Lung (tissue), 12 donors: ENCODE results near the gene STAT5B. TPM values are rescaled to one million over a fixed set of nuclear protein-coding genes. Genes with fewer than 3 reads are reported as not detected.
"Not testable (repeated sequence)": the region's sequence is repeated elsewhere in the genome, so short reads cannot be mapped to it uniquely, and the experiment has no call there.

Experiments
- ATAC-seq: fragments of 200-7000 bp; cut with Tn5 transposase; one replicate; pipeline ENCODE4 v1.9.1; 2020; ENCODE audit warnings: moderate number of reproducible peaks; ENCODE audit not compliant: insufficient read depth, low FRiP score
- DNase-seq, 3 donors: peaks; one replicate each; pipeline ENCODE4 v3.0.0-alpha.2; 2013 to 2017
- H3K27ac ChIP-seq, 2 donors: one replicate each; pipeline ENCODE4 v1.5.1; 2013; ENCODE audit warnings: mild to moderate bottlenecking in 2 of 2, moderate library complexity in 2 of 2, control low read depth in 1 of 2, inconsistent platforms in 1 of 2, low read depth in 1 of 2, low read length in 1 of 2
- H3K27me3 ChIP-seq, 3 donors: one replicate each; pipeline ENCODE4 v1.5.1; 2013; ENCODE audit warnings: low read length in 2 of 3; ENCODE audit not compliant: control insufficient read depth in 3 of 3, insufficient read depth in 3 of 3
- H3K36me3 ChIP-seq, 4 donors: one replicate each; pipeline ENCODE4 v1.5.1; 2013; ENCODE audit warnings: low read length in 4 of 4, mild to moderate bottlenecking in 1 of 4, moderate library complexity in 1 of 4; ENCODE audit not compliant: control insufficient read depth in 4 of 4, insufficient read depth in 4 of 4
- H3K4me1 ChIP-seq, 5 donors: one replicate each; pipeline ENCODE4 v1.5.1; 2013; ENCODE audit warnings: low read length in 5 of 5, mild to moderate bottlenecking in 2 of 5, moderate library complexity in 1 of 5; ENCODE audit not compliant: control insufficient read depth in 5 of 5, insufficient read depth in 5 of 5
- H3K4me3 ChIP-seq: one replicate; pipeline ENCODE4 v1.5.1; 2013; ENCODE audit warnings: mild to moderate bottlenecking, control low read depth, moderate library complexity
- H3K9ac ChIP-seq, 2 donors: one replicate each; pipeline ENCODE4 v1.5.1; 2013; ENCODE audit warnings: low read length in 2 of 2, control low read depth in 1 of 2; ENCODE audit not compliant: insufficient read depth in 1 of 2
- H3K9me3 ChIP-seq, 4 donors: one replicate each; pipeline ENCODE4 v1.5.1; 2013; ENCODE audit warnings: low read length in 3 of 4, mild to moderate bottlenecking in 1 of 4, moderate library complexity in 1 of 4; ENCODE audit not compliant: control insufficient read depth in 4 of 4, insufficient read depth in 3 of 4
- CTCF ChIP-seq: IDR thresholded peaks from 2 replicates; pipeline ENCODE4 v1.5.1; 2012; ENCODE audit warnings: mild to moderate bottlenecking; ENCODE audit errors: control extremely low read depth, extremely low read depth
- WGBS, 2 donors: extraction: QIAGEN DNeasy Blood & Tissue Kit; methylation state at CpG; one replicate each; pipeline ENCODE4 v1.1.7; 2013; 5-methylcytosine and 5-hydroxymethylcytosine counted together
- polyA plus RNA-seq, 2 donors: library from polyadenylated mRNA; stranded (reverse); fragments of 200-250 nt; gene quantifications; one replicate each; pipeline ENCODE4 v1.2.1, GENCODE V29; 2013
- total RNA-seq, 2 donors: library from RNA; depleted of rRNA in 1 of 2; stranded (reverse); fragments of >200 nt in 1 of 2; gene quantifications; one replicate each; pipeline ENCODE4 v1.2.1, GENCODE V29; 2014 to 2021
- donor health status: control.
- donor health status: control.
- donor health status: Bipolar disorder and iron deficiency.
- donor health status: healthy.
- donor health status: DM: yes; HTN: yes; CAD: no.

The STAT5B gene
- total and polyA plus RNA-seq, 4 donors = 23.3 to 53.6 (median 48.1) TPM

GRCh38 chr17:42266918-42267766 is 9.0 kb downstream of the STAT5B start:
- Histone ChIP-seq H3K9ac (no peak overlapping the region), H3K4me3 (no peak overlapping the region), H3K27me3 (no peaks in the 10 kb centered on the region), H3K9me3 (no peaks in the 10 kb centered on the region), H3K27ac (peak overlapping the region in 1 of 2 donors; percentile 70), H3K36me3 (no peaks in the 10 kb centered on the region), H3K4me1 (peaks cover 0 to 8% (median 2%) of the 10 kb centered on the region in 5 donors)
- 66 to 67% methylated on average over 9 of the region's 9 CpGs for WGBS, 2 donors
- no peak for TF ChIP-seq CTCF
- DNase-seq (peak in 2 of 3 donors; percentile 48 to 57), ATAC-seq (no peak)

- ATAC-seq (no peak), DNase-seq (no peak)
- H3K27ac ChIP-seq = no peak overlapping the region
- H3K27me3 ChIP-seq = no peaks in the 10 kb centered on the region
- no peak overlapping the region for H3K4me3 ChIP-seq
- H3K9ac ChIP-seq = no peak overlapping the region
- TF ChIP-seq CTCF = no peak
- no peaks in the 10 kb centered on the region for H3K36me3 ChIP-seq
- H3K9me3 ChIP-seq = no peaks in the 10 kb centered on the region
- 86 to 96% methylated on average over 2 of the region's 2 CpGs for WGBS, 2 donors
- H3K4me1 ChIP-seq = peaks cover 0 to 7% (median 0%) of the 10 kb centered on the region in 5 donors
These were observed 9.7 kb downstream of the STAT5B start for GRCh38 chr17:42266462-42266861.

- H3K9ac ChIP-seq, ATAC-seq, DNase-seq, H3K4me3 ChIP-seq, H3K4me1 ChIP-seq, H3K9me3 ChIP-seq, H3K36me3 ChIP-seq, H3K27me3 ChIP-seq, H3K27ac ChIP-seq: not testable (repeated sequence)
- WGBS, 2 donors = 79% methylated on average over 2 of the region's 4 CpGs; no CpG with 5 or more reads in 1 of the 2 donors
These were observed 11.8 kb downstream of the STAT5B start for GRCh38 chr17:42264366-42264765.

- Histone ChIP-seq H3K36me3 (no peaks in the 10 kb centered on the region), H3K27ac (no peak overlapping the region), H3K9me3 (no peaks in the 10 kb centered on the region), H3K4me1 (no peaks in the 10 kb centered on the region), H3K27me3 (no peaks in the 10 kb centered on the region), H3K4me3 (no peak overlapping the region), H3K9ac (no peak overlapping the region)
- no peak for DNase-seq
- 92 to 94% methylated on average over 6 of the region's 6 CpGs for WGBS, 2 donors
- no peak for TF ChIP-seq CTCF
- no peak for ATAC-seq
These were observed 15.9 kb downstream of the STAT5B start for GRCh38 chr17:42260318-42260717.
